HAP-1 (cell line): ENCODE results near the gene OOSP3.
"Not testable (repeated sequence)": the region's sequence is repeated elsewhere in the genome, so short reads cannot be mapped to it uniquely, and the experiment has no call there.

Source experiments
- DNase-seq, 2 experiments: peaks; one replicate each; pipeline ENCODE4 v3.0.0-alpha.2; 2016 to 2020; ENCODE audit warnings: low spot score in 2 of 2
- H3K27me3 ChIP-seq: fragments of 250-450 bp; sonication (Bioruptor Pico); 2 replicates; pipeline ENCODE4 v1.5.1; 2020; ENCODE audit warnings: low read depth, mild to moderate bottlenecking, moderate library complexity
- H3K36me3 ChIP-seq: fragments of 250-450 bp; sonication (Bioruptor Pico); replicated peaks from 2 replicates; pipeline ENCODE4 v1.5.1; 2020; ENCODE audit warnings: mild to moderate bottlenecking
- H3K4me1 ChIP-seq: fragments of 250-450 bp; sonication (Bioruptor Pico); 2 replicates; pipeline ENCODE4 v1.5.1; 2020; ENCODE audit warnings: mild to moderate bottlenecking
- H3K4me3 ChIP-seq: fragments of 250-450 bp; sonication (Bioruptor Pico); 2 replicates; pipeline ENCODE4 v1.5.1; 2020; ENCODE audit warnings: mild to moderate bottlenecking, moderate library complexity
- H3K9me3 ChIP-seq: fragments of 250-450 bp; sonication (Bioruptor Pico); 2 replicates; pipeline ENCODE4 v1.5.1; 2020; ENCODE audit warnings: mild to moderate bottlenecking, moderate library complexity
- in situ Hi-C: fragments of 300-500 bp; cut with MboI; formaldehyde crosslinking; loops from 3 replicates; pipeline ENCODE4 v1.14.3; 2020; ENCODE audit warnings: low sequenced_read_pairs, inconsistent platforms, mixed read lengths

Gene OOSP3

DNA sequence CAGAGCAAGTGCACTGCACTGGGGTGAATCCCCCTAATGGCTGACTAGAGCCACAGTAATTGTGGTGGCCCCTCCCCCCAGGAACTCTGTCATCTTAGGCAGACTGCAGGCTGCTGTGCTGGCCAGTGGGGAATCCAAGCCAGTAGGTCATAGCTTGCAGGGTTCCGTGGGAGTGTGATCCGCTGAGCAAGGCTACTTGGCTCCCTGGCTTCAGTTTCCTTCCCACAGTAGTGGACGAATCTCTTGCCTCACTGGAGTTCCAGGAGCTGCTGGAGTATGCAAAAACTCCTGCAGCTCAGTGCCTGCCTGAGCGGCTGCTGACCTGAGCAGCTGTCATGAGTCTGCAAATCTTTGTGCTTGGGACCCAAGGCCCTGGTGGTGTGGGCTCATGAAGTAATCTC lies 13.2 kb downstream of the OOSP3 start:
- Histone ChIP-seq H3K27me3 (no peaks in the 10 kb centered on the region), H3K4me1 (no peaks in the 10 kb centered on the region)
- in situ Hi-C loops = no loop called here

DNA sequence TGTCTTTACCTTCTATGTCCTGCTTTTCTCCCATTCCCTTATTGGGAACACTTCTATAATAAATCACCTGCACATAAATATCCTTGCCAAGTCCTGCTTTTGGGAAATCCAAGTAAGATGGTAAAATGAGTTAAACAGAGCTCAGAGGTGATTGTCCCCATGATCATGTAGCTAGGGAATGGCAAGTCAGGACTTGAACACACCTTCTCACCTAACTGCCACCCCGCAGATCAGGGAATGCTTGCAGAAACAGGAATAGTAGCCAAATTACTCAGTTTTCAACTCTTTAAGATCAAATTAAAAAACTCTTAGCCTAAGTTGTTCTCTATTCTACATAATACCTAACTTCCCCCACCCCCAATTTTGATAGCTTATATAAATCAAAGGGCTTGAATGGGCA lies 16.0 kb downstream of the OOSP3 start:
- peaks cover 3% of the 10 kb centered on the region for H3K9me3 ChIP-seq

More for the DNA sequence above, 13.2 kb downstream of the OOSP3 start:
- Histone ChIP-seq H3K4me3 (no peak overlapping the region), H3K9me3 (peaks cover 6% of the 10 kb centered on the region), H3K36me3 (no peaks in the 10 kb centered on the region)
- DNase-seq = no peak

DNA sequence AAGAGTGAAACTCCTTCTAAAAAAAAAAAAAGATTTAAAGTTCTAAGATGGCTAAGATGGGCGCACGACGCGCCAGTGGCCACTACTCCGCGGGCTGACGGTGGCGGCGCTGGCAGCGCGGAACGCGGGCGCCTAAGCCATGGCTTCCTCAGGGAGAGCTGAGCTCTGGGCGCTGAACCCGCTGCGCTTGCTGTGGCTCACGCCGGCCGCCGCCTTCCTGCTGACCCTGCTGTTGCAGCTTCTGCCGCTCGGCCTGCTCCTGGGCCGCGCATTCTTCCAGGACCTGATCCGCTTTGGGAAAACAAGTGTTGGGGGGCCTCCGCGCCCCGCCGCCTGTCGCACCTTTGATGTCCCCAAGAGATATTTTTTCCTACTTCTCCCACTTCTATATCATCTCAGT lies 19.5 kb downstream of the OOSP3 start:
- in situ Hi-C loops = no loop called here
- Histone ChIP-seq H3K9me3 (no peaks in the 10 kb centered on the region), H3K4me3 (no peak overlapping the region), H3K36me3 (no peaks in the 10 kb centered on the region), H3K27me3 (no peaks in the 10 kb centered on the region), H3K4me1 (peaks cover 21% of the 10 kb centered on the region)
- DNase-seq = no peak

More for the DNA sequence above, 16.0 kb downstream of the OOSP3 start:
- Histone ChIP-seq H3K4me3 (no peak overlapping the region), H3K27me3 (no peaks in the 10 kb centered on the region), H3K4me1 (peaks cover under 1% of the 10 kb centered on the region; the same call in 1 of the 2 replicates), H3K36me3 (no peaks in the 10 kb centered on the region)
- in situ Hi-C loops = no loop called here
- DNase-seq = no peak

DNA sequence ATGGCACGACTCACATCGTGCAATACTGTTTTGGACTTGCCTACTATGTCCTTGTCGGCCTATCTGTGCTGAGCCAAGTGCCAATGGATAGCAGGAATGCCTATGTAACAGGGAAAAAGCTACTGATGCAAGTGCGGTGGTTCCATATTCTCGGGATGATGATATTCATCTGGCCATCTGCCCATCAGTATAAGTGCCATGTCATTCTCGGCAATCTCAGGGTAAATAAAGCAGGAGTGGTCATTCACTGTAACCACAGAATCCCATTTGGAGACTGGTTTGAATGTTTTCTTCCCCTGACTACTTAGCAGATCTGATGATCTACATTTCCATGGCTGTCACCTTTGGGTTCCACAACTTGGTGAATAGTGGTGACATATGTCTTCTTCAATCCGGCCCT lies 20.1 kb downstream of the OOSP3 start:
- Histone ChIP-seq H3K9me3 (no peaks in the 10 kb centered on the region), H3K36me3 (no peaks in the 10 kb centered on the region), H3K27me3 (no peaks in the 10 kb centered on the region), H3K4me1 (peaks cover 21% of the 10 kb centered on the region), H3K4me3 (no peak overlapping the region)
- in situ Hi-C loops = no loop called here
- no peak for DNase-seq

DNA sequence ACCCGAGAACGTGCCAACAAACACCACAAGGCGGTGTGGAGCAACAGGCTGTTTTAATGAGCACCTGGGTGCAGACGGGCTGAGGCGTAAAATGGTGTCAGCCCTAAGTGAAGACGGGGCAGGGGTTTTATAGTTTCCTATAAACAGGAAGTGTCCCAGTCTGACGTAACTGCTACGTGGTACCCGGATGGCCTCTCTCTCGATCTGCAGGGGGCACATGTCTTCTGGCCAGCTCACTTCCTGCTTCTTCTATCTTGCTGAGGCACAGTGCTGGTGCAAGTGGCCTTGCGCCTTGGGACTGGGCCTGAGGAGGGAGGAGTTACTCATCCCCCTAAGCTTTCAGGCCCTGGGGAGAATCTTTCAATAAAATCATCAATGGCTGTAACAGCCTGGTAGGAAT lies 20.9 kb downstream of the OOSP3 start:
- Histone ChIP-seq H3K36me3 (no peaks in the 10 kb centered on the region), H3K4me1 (peaks cover 21% of the 10 kb centered on the region), H3K27me3 (no peaks in the 10 kb centered on the region), H3K4me3 (no peak overlapping the region), H3K9me3 (no peaks in the 10 kb centered on the region)
- no peak for DNase-seq
- in situ Hi-C loops = no loop called here

DNA sequence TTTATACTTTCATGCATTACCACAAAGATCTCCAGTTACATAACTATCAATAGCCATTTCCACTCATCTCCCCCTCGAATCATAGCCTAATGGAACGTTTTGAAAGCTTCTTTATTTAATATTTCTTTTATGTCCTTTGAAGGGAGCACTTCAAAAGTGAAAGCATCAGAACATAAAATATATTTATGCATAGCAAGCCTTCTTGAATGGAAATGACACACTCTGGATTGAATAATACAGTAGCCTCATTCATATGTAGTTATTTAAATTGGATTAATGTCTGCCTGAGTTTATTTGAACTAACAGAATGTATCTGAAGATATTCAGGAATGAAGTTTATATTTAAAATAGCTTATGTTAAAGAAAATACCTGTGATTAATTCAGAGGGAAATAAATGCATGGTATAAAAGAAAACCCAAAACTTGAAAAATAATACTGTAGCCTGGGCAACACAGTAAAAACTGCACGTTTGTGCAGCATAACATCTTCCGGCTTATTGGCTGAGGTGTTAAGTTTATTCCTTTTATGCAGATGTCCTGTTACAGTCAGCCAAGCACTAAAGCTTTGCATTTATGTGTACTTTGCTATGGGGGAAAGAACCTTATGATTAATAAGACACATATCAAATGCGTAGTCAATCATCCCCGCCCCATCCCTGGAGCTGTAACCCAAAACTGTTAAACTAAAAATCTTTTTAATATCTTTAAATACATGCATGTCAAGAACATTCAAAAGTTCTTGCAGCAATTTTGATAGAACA lies 22.0 kb downstream of the OOSP3 start:
- Histone ChIP-seq H3K9me3 (no peaks in the 10 kb centered on the region), H3K27me3 (no peaks in the 10 kb centered on the region), H3K36me3 (no peaks in the 10 kb centered on the region), H3K4me1 (peaks cover 21% of the 10 kb centered on the region), H3K4me3 (no peak overlapping the region)
- in situ Hi-C loops = no loop called here
- peak in 1 of 2 experiments; percentile 73 for DNase-seq

DNA sequence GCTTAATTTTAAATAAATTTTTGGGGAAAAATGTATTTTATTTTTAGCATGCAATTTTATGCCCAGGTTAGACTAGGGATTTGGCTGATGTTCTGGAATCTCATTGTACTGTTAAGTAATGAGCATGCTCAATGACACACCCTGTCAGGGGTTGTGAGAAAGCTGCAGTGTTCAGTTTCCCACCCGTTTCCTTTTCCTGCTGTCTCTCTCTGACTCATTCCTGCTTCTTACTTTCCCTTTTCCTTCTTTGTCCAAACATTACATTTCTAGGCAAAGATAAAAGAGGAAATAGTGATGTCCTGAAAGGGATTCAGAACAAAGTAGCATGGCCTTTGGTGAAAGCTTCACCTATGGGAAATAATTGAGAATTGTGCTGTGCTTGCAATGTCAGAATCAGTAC lies 22.7 kb downstream of the OOSP3 start:
- Histone ChIP-seq H3K4me3 (no peak overlapping the region), H3K36me3 (no peaks in the 10 kb centered on the region), H3K9me3 (no peaks in the 10 kb centered on the region), H3K4me1 (peaks cover 21% of the 10 kb centered on the region), H3K27me3 (no peaks in the 10 kb centered on the region)
- DNase-seq = peak; percentile 16 to 26
- in situ Hi-C loops = no loop called here

DNA sequence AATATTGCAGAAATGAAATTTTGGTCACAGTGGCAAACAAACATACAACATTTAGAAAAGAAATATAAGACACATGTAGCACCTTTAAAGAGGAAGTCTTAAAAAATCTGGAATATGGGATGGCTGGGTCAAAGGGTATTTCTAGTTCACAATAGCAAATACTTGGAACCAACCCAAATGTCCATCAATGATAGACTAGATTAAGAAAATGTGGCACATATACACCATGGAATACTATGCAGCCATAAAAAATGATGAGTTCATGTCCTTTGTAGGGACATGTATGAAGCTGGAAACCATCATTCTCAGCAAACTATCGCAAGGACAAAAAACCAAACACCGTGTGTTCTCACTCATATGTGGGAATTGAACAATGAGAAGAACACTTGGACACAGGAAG lies 25.0 kb downstream of the OOSP3 start:
- H3K27me3 ChIP-seq, H3K4me3 ChIP-seq, H3K9me3 ChIP-seq, in situ Hi-C loops, H3K36me3 ChIP-seq, DNase-seq: not testable (repeated sequence)
- H3K4me1 ChIP-seq = peaks cover 21% of the 10 kb centered on the region

DNA sequence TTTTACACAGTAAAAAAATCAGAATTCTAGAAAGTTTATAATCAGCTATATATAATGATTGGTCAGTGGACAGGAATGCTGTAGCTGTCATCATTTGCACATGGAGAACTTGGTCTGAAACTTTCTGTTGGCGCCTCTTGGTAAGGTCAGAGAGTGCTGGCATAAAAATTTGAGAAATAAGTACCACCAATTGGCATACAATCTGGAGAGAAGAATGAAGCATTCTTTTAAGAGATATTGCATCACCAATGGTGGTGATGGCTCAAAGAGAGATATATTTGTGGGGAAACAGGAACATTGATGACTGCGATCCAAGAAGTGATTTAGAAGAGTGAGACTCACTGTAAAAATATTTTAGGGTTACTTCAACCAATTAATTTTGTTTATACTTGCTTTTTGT lies 39.9 kb downstream of the OOSP3 start:
- no peak for DNase-seq
- no peaks in the 10 kb centered on the region for H3K36me3 ChIP-seq
- in situ Hi-C loops = loop anchor here (10.0 kb wide), 1 partner anchor 164 kb away; the partner anchor contains the start of gene STX3
- H3K27me3 ChIP-seq = no peaks in the 10 kb centered on the region
- no peak overlapping the region for H3K4me3 ChIP-seq
- H3K9me3 ChIP-seq = peaks cover 9% of the 10 kb centered on the region
- H3K4me1 ChIP-seq = no peaks in the 10 kb centered on the region

DNA sequence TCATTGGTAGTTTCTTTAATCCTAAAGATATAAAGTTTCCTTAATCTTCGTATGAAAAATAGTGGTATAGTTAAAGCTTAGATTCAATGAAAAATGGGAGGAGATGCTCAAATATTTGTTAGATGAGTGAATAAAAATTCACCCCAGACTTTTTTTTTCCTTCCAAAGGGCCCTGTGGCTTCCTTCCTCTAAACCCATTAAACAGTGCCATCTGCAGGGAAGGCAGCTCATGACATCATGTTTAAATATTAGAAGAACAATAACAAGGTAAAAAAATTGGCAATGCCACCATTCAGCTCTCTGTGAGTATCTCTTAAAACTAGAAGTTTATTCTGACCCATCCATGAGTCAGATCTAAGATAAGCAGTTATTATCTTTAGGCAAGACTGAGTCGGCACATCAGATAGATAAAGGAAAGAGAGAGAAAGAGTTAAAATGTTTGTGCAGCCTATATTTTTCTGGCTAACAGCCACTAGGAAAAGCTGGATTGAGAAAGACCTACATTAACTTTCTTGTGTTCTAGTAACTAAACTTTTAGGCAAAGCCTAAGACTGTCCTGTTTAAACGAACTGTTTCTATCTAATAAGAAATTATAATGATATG lies 40.5 kb downstream of the OOSP3 start:
- peaks cover 12% of the 10 kb centered on the region for H3K9me3 ChIP-seq
- H3K4me3 ChIP-seq = no peak overlapping the region
- no peaks in the 10 kb centered on the region for H3K27me3 ChIP-seq
- peak; percentile 63 to 67 for DNase-seq
- H3K36me3 ChIP-seq = no peaks in the 10 kb centered on the region
- no peaks in the 10 kb centered on the region for H3K4me1 ChIP-seq
- in situ Hi-C loops = loop anchor here (10.0 kb wide), 1 partner anchor 164 kb away; the partner anchor contains the start of gene STX3

DNA sequence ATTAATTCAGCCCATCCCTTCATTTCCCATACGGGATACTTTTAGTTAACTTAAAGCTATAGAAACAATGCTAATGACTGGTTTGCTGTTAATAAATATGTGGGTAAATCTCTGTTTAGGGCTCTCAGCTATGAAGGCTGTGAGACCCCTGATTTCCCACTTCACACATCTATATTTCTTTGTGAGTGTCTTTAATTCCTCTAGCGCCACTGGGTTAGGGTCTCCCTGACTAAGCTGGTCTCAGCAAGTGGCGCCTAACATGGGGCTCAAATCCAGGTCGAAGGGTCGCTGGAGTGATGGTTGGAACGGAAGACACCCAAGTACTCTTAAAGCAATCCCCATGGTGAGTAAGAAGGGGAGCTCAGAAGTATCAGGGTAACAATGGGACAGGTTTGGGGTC lies 45.2 kb downstream of the OOSP3 start:
- no peaks in the 10 kb centered on the region for H3K27me3 ChIP-seq
- DNase-seq = peak in 1 of 2 experiments; percentile 27
- H3K4me1 ChIP-seq = no peaks in the 10 kb centered on the region
- H3K36me3 ChIP-seq = no peaks in the 10 kb centered on the region
- H3K4me3 ChIP-seq = no peak overlapping the region
- H3K9me3 ChIP-seq = peaks cover 15% of the 10 kb centered on the region
- in situ Hi-C loops = no loop called here

DNA sequence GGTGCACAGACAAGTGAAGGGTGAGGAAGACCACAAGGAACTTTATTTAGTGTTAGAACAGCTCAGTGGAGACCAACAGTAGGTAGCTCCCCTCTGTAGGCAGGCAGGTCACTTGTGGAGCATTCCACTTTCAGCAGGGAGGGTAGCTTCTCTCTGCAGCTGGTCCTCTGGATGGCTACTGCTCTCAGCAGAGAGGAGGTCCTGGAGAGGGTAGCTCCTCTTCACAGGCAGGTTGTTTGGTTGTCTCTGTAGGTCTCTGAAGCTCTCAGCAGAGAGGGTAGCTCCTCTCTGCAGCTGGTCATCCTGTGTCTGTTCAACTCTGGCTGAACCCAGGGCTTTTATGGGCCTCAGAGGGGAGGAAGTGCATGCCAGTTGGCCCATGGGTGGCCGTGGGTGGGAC lies 53.1 kb downstream of the OOSP3 start:
- Histone ChIP-seq H3K4me3 (no peak overlapping the region), H3K27me3 (no peaks in the 10 kb centered on the region), H3K9me3 (0 out of 2 replicates have a peak, but pooled peaks cover 3% of the 10 kb centered on the region), H3K36me3 (no peaks in the 10 kb centered on the region), H3K4me1 (no peaks in the 10 kb centered on the region)
- DNase-seq = no peak
- in situ Hi-C loops = no loop called here

DNA sequence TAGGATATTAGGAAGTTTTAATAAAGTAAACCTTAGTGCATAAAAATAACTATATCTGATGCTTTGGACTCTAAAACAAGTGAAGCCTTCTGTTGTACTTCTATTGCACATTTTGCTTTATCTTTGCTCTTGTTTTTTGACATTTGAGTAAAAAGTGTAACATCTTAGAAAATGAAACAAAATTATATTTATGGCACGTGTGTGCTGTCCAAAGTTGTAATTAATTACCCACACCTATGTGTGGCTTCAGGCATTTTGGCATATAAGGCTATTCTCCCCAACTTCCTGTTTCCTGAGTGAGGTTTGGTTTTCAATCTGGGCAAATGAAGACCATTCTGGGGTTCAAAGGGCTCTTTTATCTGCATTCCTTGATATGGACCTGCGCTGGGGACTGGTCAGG lies 59.5 kb downstream of the OOSP3 start, which contains the start of gene OOSP1:
OOSP1 (plus strand) TSS at position 301 of the 400 bp plus-strand sequence; CDS start at position 324, 23 bp downstream.
- H3K4me3 ChIP-seq = no peak within 1 kb of the TSS
- no peaks in the 10 kb centered on the region for H3K27me3 ChIP-seq
- DNase-seq = no peak
- in situ Hi-C loops = no loop called here
- H3K9me3 ChIP-seq = no peaks in the 10 kb centered on the region
- H3K4me1 ChIP-seq = no peaks in the 10 kb centered on the region
- H3K36me3 ChIP-seq = no peaks in the 10 kb centered on the region

DNA sequence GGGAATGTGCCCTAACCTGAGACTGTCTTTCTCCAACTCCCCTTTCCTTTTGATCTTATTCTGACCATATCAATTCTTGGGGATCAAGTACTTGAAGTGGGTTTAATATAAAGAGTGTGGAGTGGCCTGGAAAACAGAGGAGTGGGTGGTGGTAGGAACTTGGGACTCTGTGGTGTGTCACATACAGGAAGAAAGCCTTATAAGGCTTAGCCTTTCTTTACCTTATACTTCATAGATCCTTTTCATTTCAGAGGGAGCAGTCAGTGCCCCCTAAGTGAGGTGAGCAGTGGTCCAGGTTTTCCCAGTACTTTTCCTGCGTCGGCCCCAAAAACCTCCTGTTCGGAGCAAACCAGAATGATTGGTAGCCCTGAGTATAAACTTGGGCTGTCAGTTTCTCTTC lies 60.1 kb downstream of the OOSP3 start:
- in situ Hi-C loops = no loop called here
- Histone ChIP-seq H3K4me1 (no peaks in the 10 kb centered on the region), H3K9me3 (no peaks in the 10 kb centered on the region), H3K4me3 (no peak overlapping the region), H3K27me3 (no peaks in the 10 kb centered on the region), H3K36me3 (no peaks in the 10 kb centered on the region)
- no peak for DNase-seq
